Erythroblast (primary cell): ENCODE data around the gene HSF2.

Experiments
- GATA1 ChIP-seq: IDR thresholded peaks from 2 replicates; pipeline ENCODE4 v1.6.1; 2011; ENCODE audit warnings: low read depth, mild to moderate bottlenecking, control low read depth, low read length, moderate library complexity
- POLR2A ChIP-seq: IDR thresholded peaks from 2 replicates; pipeline ENCODE4 v1.6.1; 2011; ENCODE audit warnings: mild to moderate bottlenecking, low read length

DNA sequence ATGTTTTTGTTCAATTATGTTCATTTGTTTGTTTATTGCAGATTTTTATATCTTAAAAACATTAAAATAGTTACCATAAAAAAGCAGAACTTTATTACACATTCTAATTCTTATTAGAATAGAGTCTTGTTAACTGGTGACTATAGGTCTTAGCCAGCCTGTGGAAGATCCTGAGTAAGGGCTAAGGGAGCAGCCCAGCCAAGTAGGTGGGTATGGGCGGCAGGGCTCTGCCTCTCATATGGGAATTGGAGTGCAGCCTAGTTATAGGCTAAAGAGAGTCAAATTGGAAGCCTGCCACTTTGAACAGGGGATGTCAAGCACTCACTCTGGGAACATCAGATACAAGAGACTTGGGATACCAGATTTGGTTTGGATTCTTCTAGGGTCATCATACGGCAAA is 10.5 kb upstream of the HSF2 start:
- TF ChIP-seq POLR2A (no peak), GATA1 (no peak)
